CD14-positive monocyte (primary cell): Measurements from ENCODE around the gene ANAPC7. TPM values are rescaled to one million over a fixed set of nuclear protein-coding genes. Genes with fewer than 3 reads are reported as not detected.

Experiments used
- DNase-seq, 3 donors: peaks; one replicate each; pipeline ENCODE4 v3.0.0-alpha.2; 2011 to 2022
- H2AFZ ChIP-seq: 2 replicates; pipeline ENCODE4 v1.6.0; 2012; ENCODE audit warnings: mild to moderate bottlenecking, low read depth, low read length, inconsistent platforms; ENCODE audit not compliant: insufficient read depth, poor library complexity, severe bottlenecking
- H3K27ac ChIP-seq, 2 donors: 1 replicate in 1 of 2; 2 replicates in 1 of 2; pipeline ENCODE4 v1.5.1; 2012 to 2013; ENCODE audit warnings: low read length in 2 of 2, control low read depth in 1 of 2, inconsistent platforms in 1 of 2, low read depth in 1 of 2, mild to moderate bottlenecking in 1 of 2
- H3K27me3 ChIP-seq, 2 donors: one replicate each; pipeline versions ENCODE4 v1.6.0 to v1.6.1; 2011 to 2013; ENCODE audit warnings: low read length in 2 of 2; ENCODE audit not compliant: control insufficient read depth in 2 of 2, insufficient read depth in 2 of 2
- H3K36me3 ChIP-seq, 2 donors: replicated peaks in 1 of 2; 1 replicate in 1 of 2; 2 replicates in 1 of 2; pipeline versions ENCODE4 v1.5.1 to v1.6.1; 2012 to 2013; ENCODE audit warnings: low read length in 2 of 2, control low read depth in 1 of 2, inconsistent platforms in 1 of 2, mild to moderate bottlenecking in 1 of 2; ENCODE audit not compliant: insufficient read depth in 2 of 2, control insufficient read depth in 1 of 2
- H3K4me1 ChIP-seq, 2 donors: 1 replicate in 1 of 2; 2 replicates in 1 of 2; pipeline versions ENCODE4 v1.5.1 to v1.6.1; 2012 to 2013; ENCODE audit warnings: low read length in 2 of 2, control low read depth in 1 of 2, inconsistent platforms in 1 of 2, mild to moderate bottlenecking in 1 of 2, moderate library complexity in 1 of 2; ENCODE audit not compliant: insufficient read depth in 2 of 2, control insufficient read depth in 1 of 2
- H3K4me2 ChIP-seq: replicated peaks from 2 replicates; pipeline ENCODE3; 2012; ENCODE audit warnings: low read length, moderate library complexity, mild to moderate bottlenecking; ENCODE audit not compliant: poor library complexity, severe bottlenecking; ENCODE audit errors: extremely low read depth
- H3K4me3 ChIP-seq, 3 experiments: fragments of 200-600 bp in 1 of 3; sonication (generic) in 1 of 3; replicated peaks in 1 of 3; 1 replicate in 2 of 3; 2 replicates in 1 of 3; pipeline ENCODE4 v1.5.1; 2011 to 2013; ENCODE audit warnings: low read length in 3 of 3, mild to moderate bottlenecking in 3 of 3, control low read depth in 2 of 3, low read depth in 2 of 3, inconsistent platforms in 1 of 3, moderate library complexity in 1 of 3
- H3K79me2 ChIP-seq: 2 replicates; pipeline ENCODE4 v1.6.0; 2012; ENCODE audit warnings: mild to moderate bottlenecking, control low read depth, inconsistent platforms, low read length, moderate library complexity; ENCODE audit not compliant: insufficient read depth
- H3K9ac ChIP-seq: 2 replicates; pipeline ENCODE4 v1.6.0; 2017; ENCODE audit warnings: low read length, mild to moderate bottlenecking; ENCODE audit not compliant: insufficient read depth, poor library complexity, severe bottlenecking
- H3K9me3 ChIP-seq, 2 donors: replicated peaks in 1 of 2; 1 replicate in 1 of 2; 2 replicates in 1 of 2; pipeline versions ENCODE4 v1.5.1 to v1.6.1; 2012 to 2013; ENCODE audit warnings: low read length in 2 of 2, control low read depth in 1 of 2; ENCODE audit not compliant: control insufficient read depth in 1 of 2, insufficient read depth in 1 of 2
- H4K20me1 ChIP-seq: 2 replicates; pipeline ENCODE4 v1.6.0; 2012; ENCODE audit warnings: mild to moderate bottlenecking, low read length, control low read depth, moderate library complexity; ENCODE audit not compliant: insufficient read depth
- H3K27ac Mint-ChIP-seq, 7 donors: one replicate each; pipeline ENCODE4 v1.8.0; 2020; ENCODE audit warnings: mild to moderate bottlenecking in 7 of 7, mixed read lengths in 7 of 7, moderate library complexity in 6 of 7, inconsistent platforms in 2 of 7
- H3K27me3 Mint-ChIP-seq, 3 donors: one replicate each; pipeline ENCODE4 v1.8.0; 2021 to 2022; ENCODE audit warnings: low read depth in 3 of 3, mild to moderate bottlenecking in 3 of 3, mixed read lengths in 3 of 3, moderate library complexity in 3 of 3, inconsistent platforms in 1 of 3
- H3K36me3 Mint-ChIP-seq, 2 donors: one replicate each; pipeline ENCODE4 v1.8.0; 2020; ENCODE audit warnings: mixed read lengths in 2 of 2, inconsistent platforms in 1 of 2, mild to moderate bottlenecking in 1 of 2
- H3K4me1 Mint-ChIP-seq: one replicate; pipeline ENCODE4 v1.8.0; 2020; ENCODE audit warnings: mild to moderate bottlenecking, mixed read lengths
- H3K4me3 Mint-ChIP-seq, 2 donors: one replicate each; pipeline ENCODE4 v1.8.0; 2020; ENCODE audit warnings: mild to moderate bottlenecking in 2 of 2, mixed read lengths in 2 of 2, moderate library complexity in 1 of 2
- H3K9me3 Mint-ChIP-seq, 7 donors: one replicate each; pipeline ENCODE4 v1.8.0; 2020 to 2022; ENCODE audit warnings: mixed read lengths in 7 of 7, mild to moderate bottlenecking in 6 of 7, moderate library complexity in 6 of 7, inconsistent platforms in 2 of 7
- WGBS: methylation state at CpG from one replicate; pipeline ENCODE4 v1.1.5; 2013; ENCODE audit warnings: missing lambda C conversion rate; ENCODE audit not compliant: insufficient coverage; 5-methylcytosine and 5-hydroxymethylcytosine counted together
- intact Hi-C, 2 donors: fragments of 100-400 bp; cut with micrococcal nuclease; formaldehyde crosslinking; loops; one replicate each; pipeline versions ENCODE4 v1.15.0 to v1.15.1; 2023
- polyA plus RNA-seq, 3 donors: library from polyadenylated mRNA; depleted of rRNA in 1 of 3; unstranded in 2 of 3; stranded (reverse) in 1 of 3; fragments of 300-500 nt in 2 of 3; fragments of >200 nt in 1 of 3; fragmentation: Illumina TruSeq in 2 of 3; gene quantifications; 1 replicate in 2 of 3; 2 replicates in 1 of 3; pipeline ENCODE4 v1.2.3, GENCODE V29; 2012 to 2021
- TF ChIP-seq, protein P1 (sequence below): fragments of 200-600 bp; IDR thresholded peaks from one replicate; pipeline ENCODE4 v1.8.0; 2022; ENCODE audit warnings: antibody characterized with exemption, mild to moderate bottlenecking

ANAPC7 gene
- polyA plus RNA-seq, 3 donors = 12.9 to 41.6 (median 17.2) TPM

DNA sequence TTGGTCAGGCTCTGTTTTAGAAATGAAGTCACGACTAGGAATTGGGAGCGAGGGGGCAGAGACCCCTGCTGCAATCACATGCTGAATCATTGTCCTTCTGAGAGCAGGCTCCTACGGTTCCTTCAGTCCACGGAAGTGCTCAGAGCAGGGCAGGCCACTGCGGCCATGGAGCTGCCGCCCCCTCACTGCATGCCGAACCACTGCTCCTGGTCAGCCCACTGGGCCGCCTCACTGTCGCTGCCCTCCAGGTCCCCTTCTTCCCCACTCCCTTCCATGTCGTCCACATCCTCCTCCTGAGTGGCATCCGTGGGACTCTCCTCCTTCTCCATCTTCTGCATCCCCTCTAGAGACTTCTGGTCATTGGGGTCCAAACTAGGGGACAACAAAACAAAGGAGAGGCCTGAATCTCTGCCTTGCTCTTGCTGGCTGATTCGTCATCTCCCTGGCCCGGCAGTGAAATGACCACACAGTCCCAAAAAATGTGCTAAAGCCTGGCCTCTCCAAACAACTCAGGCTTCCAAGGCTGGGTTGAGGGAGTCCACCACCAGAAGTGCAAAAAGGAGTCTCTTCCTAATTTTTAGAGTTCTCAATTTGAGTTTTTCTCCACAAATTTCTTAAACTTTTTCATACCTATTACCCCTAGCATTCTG lies 29.4 kb downstream of the ANAPC7 start:
- TF ChIP-seq, protein P1, sequence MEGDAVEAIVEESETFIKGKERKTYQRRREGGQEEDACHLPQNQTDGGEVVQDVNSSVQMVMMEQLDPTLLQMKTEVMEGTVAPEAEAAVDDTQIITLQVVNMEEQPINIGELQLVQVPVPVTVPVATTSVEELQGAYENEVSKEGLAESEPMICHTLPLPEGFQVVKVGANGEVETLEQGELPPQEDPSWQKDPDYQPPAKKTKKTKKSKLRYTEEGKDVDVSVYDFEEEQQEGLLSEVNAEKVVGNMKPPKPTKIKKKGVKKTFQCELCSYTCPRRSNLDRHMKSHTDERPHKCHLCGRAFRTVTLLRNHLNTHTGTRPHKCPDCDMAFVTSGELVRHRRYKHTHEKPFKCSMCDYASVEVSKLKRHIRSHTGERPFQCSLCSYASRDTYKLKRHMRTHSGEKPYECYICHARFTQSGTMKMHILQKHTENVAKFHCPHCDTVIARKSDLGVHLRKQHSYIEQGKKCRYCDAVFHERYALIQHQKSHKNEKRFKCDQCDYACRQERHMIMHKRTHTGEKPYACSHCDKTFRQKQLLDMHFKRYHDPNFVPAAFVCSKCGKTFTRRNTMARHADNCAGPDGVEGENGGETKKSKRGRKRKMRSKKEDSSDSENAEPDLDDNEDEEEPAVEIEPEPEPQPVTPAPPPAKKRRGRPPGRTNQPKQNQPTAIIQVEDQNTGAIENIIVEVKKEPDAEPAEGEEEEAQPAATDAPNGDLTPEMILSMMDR = no peak
- H3K27me3 Mint-ChIP-seq = peaks cover 0 to 3% (median 1%) of the 10 kb centered on the region in 3 donors
- no peaks in the 10 kb centered on the region for H3K79me2 ChIP-seq
- DNase-seq = no peak
- no peaks in the 10 kb centered on the region for H4K20me1 ChIP-seq
- intact Hi-C loops = no loop called here
- H3K27ac ChIP-seq = no peak overlapping the region
- peaks cover 8 to 9% of the 10 kb centered on the region in 2 donors for H3K4me1 ChIP-seq
- no peaks in the 10 kb centered on the region for H3K9me3 Mint-ChIP-seq
- 97% methylated on average over 13 of the region's 13 CpGs for WGBS
- H3K4me3 Mint-ChIP-seq = no peak overlapping the region
- H3K27ac Mint-ChIP-seq = peak overlapping the region in 3 of 7 donors; percentile 6 to 50 (median 8)
- H3K36me3 Mint-ChIP-seq = peaks cover 65 to 76% of the 10 kb centered on the region in 2 donors
- peaks cover 66 to 81% of the 10 kb centered on the region in 2 donors for H3K36me3 ChIP-seq
- peaks cover 8% of the 10 kb centered on the region for H3K4me1 Mint-ChIP-seq
- H3K4me2 ChIP-seq = no peak overlapping the region
- H3K27me3 ChIP-seq = no peaks in the 10 kb centered on the region
- no peak overlapping the region for H2AFZ ChIP-seq
- H3K9ac ChIP-seq = no peak overlapping the region
- no peak overlapping the region for H3K4me3 ChIP-seq
- no peaks in the 10 kb centered on the region for H3K9me3 ChIP-seq

DNA sequence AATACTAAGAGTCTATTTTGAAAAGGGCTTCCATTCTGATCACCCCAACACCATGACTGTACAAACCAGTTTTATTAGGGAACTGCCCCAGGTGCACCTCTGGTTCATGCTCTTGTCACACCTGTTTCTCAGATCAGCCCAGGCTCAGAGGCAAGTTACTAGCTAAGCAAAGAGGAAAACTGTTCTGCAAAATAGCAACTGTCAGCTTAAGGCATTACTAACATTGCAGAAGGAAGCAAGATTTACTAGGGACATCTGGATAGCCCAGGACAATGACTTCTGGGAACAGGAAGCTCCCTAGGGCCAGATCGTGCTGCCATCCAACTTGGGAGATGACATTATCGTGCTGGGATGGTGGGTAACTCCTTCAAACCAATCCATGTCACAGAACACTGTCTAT lies 30.1 kb downstream of the ANAPC7 start:
- intact Hi-C loops = no loop called here
- no peak overlapping the region for H3K4me3 ChIP-seq
- DNase-seq = no peak
- no peak overlapping the region for H3K9ac ChIP-seq
- no peaks in the 10 kb centered on the region for H3K9me3 Mint-ChIP-seq
- no peaks in the 10 kb centered on the region for H4K20me1 ChIP-seq
- H3K27me3 ChIP-seq = no peaks in the 10 kb centered on the region
- H3K79me2 ChIP-seq = no peaks in the 10 kb centered on the region
- no peaks in the 10 kb centered on the region for H3K9me3 ChIP-seq
- H3K36me3 ChIP-seq = peaks cover 65 to 78% of the 10 kb centered on the region in 2 donors
- H3K4me1 ChIP-seq = peaks cover 1 to 2% of the 10 kb centered on the region in 2 donors
- H3K4me1 Mint-ChIP-seq = peaks cover 4% of the 10 kb centered on the region
- no peak overlapping the region for H3K27ac ChIP-seq
- H3K36me3 Mint-ChIP-seq = peaks cover 58 to 71% of the 10 kb centered on the region in 2 donors
- H3K4me3 Mint-ChIP-seq = no peak overlapping the region
- TF ChIP-seq, protein P1 = no peak
- no peak overlapping the region for H3K4me2 ChIP-seq
- peaks cover 0 to 3% (median 1%) of the 10 kb centered on the region in 3 donors for H3K27me3 Mint-ChIP-seq
- no CpG with 5 or more reads among the region's 2 CpGs for WGBS
- H3K27ac Mint-ChIP-seq = peak overlapping the region in 3 of 7 donors; percentile 37 to 63 (median 49)
- no peak overlapping the region for H2AFZ ChIP-seq
